SK-N-MC (cell line): Measurements from ENCODE around the gene S1PR2.

ENCODE experiments used
- FOXP2 ChIP-seq: optimal IDR thresholded peaks from 2 replicates; pipeline ENCODE3; 2011; ENCODE audit warnings: mild to moderate bottlenecking, moderate library complexity; ENCODE audit not compliant: insufficient read depth; ENCODE audit errors: extremely low read length, control extremely low read depth
- POLR2AphosphoS5 ChIP-seq: IDR thresholded peaks from 2 replicates; pipeline ENCODE4 v1.6.1; 2012; ENCODE audit warnings: mild to moderate bottlenecking, low read depth, low read length, borderline replicate concordance

- no peak for TF ChIP-seq POLR2AphosphoS5
- TF ChIP-seq FOXP2: no peak
These were observed 2.7 kb downstream of the S1PR2 start for GRCh38 chr19:10228393-10228792.
